GM21367 (cell line): ENCODE results near the gene SH3RF2.
A peak's percentile ranks its signal among the peaks of the same experiment; 100 is the strongest.
"Not testable (repeated sequence)": the region's sequence is repeated elsewhere in the genome, so short reads cannot be mapped to it uniquely, and the experiment has no call there.

Experiments used
- ATAC-seq: cut with Tn5 transposase; IDR thresholded peaks from one replicate; pipeline ENCODE4 v1.9.1; 2021; ENCODE audit not compliant: unreplicated experiment

The SH3RF2 gene, protein sequence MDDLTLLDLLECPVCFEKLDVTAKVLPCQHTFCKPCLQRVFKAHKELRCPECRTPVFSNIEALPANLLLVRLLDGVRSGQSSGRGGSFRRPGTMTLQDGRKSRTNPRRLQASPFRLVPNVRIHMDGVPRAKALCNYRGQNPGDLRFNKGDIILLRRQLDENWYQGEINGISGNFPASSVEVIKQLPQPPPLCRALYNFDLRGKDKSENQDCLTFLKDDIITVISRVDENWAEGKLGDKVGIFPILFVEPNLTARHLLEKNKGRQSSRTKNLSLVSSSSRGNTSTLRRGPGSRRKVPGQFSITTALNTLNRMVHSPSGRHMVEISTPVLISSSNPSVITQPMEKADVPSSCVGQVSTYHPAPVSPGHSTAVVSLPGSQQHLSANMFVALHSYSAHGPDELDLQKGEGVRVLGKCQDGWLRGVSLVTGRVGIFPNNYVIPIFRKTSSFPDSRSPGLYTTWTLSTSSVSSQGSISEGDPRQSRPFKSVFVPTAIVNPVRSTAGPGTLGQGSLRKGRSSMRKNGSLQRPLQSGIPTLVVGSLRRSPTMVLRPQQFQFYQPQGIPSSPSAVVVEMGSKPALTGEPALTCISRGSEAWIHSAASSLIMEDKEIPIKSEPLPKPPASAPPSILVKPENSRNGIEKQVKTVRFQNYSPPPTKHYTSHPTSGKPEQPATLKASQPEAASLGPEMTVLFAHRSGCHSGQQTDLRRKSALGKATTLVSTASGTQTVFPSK

DNA sequence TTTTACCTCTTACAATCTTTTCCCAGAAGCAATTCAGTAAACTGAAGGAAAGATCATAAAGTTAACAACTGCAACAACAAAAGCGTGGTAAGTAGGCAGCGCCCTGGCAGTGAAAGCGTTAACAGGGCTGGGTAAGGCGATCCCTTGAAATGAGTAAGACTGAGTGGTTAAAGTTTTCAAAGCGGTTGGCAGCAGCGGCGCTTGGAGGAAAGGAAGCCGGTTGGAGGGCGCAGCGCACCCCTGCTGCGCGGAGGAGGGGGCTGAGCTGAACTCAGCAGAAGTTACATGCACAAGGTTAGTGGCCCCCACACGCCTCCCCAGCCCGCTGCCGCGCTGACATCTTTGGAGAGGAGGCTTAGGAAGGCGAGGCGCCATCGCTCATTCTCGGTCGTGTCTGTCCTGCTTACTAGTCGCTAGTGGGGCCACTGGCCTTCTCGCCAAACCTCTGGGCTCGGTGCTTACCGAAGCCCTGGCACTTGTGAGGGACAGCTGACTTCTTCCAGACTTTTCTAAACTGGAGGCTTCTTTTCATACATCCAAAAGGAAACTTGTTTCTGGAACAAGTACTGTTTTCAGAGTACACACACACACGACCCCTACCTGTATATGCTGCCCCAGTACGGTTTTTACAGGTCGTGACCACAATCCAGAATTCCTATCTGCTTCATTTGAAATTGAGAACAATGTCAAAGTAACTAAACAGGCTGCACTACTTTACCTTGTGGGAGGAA, at the start of gene SH3RF2:
Gene SH3RF2, plus strand, starts transcription at position 178 of the 731 bp plus-strand sequence. CDS start 1,351 bp downstream, outside the sequence.
- ATAC-seq = no peak

DNA sequence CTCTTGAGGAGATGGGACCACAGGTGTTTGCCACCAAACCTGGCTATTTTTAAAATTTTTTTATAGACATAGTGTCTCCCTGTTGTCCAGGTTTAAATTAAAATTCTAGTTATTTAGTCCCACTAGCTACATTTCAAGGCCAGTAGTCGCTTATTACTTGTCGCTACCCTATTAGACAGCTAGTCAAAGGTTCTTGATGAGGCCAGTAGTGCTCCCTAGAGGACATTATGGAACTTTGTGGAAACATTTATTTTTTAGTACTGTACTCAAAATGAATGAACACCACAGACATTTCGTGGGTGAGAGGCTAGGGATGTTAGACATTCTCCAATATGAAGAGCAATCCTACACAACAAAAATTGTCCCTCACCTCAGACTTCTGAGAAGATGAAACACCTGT, 49.2 kb upstream of the SH3RF2 start:
- ATAC-seq = no peak

DNA sequence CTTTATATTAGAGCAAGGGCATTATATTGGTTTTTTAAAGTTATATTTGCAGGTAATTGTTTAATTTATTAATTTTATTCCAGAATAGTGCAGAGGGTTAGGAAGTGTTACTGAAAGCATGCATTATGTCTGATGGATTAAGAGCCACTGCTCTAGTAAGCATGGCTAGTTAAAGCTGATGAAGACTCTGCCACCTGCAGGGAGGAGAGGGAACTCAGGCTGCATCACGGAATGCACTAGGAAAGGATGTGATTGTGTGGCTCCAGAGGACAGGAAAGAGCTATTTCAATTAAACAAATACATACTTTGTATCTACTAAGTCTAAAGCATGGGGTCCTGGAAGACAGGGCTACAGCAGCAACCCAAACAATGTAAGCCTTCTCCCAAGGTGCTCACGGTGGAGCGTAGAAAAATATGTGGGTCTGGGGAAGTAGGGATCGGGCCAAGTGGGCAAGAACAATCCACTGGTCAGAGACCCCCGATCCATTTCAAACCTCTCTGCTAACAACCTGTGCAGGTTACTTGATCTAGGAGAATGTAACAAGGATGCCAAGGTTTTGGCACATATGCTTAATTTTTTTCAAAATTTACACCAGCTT, 48.3 kb upstream of the SH3RF2 start:
- ATAC-seq = peak; percentile 85

DNA sequence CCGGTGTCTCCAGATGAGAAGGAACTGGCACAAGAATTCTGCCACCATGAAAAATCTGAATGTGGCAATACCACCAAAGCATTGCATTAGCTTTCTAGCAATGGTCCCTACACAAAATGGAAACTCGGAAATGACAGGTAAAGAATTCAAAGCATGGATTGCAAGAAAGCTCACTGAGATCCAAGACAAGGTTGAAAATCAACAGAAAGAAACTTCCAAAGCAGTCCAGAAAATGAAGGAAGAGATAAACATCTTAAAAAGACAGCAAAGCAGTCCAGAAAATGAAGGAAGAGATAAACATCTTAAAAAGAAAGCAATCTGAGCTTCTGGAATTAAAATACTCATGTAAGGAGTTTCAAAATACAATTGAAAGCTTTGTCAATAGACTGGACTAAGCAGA, 46.8 kb upstream of the SH3RF2 start:
- no peak for ATAC-seq

DNA sequence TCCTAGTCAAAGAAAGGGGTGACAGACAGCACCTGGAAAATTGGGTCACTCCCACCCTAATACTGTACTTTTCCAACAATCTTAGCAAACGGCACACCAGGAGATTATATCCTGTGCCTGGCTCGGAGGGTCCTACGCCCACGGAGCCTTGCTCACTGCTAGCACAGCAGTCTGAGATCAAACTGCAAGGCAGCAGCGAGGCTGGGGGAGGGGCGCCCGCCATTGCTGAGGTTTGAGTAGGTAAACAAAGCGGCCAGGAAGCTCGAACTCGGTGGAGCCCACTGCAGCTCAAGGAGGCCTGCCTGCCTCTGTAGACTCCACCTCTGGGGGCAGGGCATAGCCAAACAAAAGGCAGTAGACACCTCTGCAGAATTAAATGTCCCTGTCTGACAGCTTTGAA, 45.0 kb upstream of the SH3RF2 start:
- not testable (repeated sequence) for ATAC-seq

DNA sequence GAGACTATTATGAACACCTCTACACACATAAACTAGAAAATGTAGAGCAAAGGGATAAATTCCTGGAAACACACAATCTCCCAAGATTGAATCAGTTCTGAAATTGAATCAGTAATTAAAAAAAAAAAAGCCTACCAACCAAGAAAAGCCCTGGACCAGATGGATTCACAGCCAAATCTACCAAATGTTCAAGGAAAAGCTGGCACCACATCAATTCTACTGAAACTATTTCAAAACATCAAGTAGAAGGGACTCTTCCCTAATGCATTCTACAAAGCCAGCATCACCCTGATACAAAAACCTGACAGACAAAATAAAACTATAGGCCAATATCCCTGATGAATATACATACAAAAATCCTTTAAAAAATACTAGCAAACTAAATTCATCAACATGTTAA, 38.2 kb upstream of the SH3RF2 start:
- ATAC-seq = no peak

DNA sequence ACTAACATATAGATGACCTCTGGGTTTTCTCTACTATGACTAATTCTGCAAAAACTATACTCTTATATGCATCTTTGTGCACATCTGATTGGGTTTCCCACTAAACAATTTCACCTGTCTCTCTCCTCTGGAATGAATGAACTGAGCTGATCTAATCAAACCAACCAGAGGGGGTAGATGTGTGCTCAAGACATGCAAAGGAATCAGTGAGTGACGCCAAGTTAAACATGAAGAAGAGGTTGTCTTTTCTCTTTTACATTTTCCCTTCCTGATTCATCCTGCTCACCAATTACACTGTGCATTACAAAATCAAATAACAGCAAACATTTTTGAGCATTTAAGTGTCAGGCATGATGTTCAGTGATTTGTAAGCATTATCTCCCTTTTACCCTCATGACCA, 34.0 kb upstream of the SH3RF2 start:
- ATAC-seq = no peak

DNA sequence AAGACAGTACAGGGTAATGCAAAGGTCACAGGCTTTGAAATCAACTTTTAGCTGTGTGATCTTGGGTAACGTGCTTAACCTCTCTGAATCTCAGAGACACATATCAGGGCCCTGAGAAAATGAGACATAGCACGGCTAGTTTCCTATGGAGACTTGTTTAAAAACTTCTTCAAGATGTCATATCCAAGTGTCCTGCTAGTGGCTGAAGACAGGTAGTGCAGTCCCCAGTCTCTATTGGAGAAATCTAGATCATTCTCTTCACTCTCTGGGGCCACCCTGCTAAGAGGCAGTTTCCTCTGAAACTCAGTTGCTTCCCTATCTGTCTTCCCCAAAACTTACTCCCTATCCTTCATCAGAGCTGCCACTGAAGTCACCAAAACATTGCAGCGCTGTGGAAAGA, 33.3 kb upstream of the SH3RF2 start:
- ATAC-seq = no peak

DNA sequence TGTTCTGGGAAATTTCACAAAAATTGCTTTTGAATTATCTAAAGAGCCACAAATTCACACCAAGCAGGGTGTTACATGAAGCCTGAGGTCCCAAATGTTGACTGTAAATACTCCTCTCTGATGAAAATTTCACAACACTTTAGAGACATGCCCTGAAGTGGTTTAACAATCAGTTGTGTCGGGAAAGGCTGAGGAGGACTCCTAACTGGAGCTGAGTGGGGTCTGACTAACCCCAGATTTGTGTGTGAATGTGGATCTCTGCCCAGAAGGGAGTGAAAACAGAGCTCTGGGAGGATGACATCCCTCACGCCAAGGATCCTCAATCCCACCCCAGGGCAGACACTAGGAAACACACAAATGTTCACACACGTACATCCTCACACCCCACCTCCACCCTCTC, 32.5 kb upstream of the SH3RF2 start:
- no peak for ATAC-seq

DNA sequence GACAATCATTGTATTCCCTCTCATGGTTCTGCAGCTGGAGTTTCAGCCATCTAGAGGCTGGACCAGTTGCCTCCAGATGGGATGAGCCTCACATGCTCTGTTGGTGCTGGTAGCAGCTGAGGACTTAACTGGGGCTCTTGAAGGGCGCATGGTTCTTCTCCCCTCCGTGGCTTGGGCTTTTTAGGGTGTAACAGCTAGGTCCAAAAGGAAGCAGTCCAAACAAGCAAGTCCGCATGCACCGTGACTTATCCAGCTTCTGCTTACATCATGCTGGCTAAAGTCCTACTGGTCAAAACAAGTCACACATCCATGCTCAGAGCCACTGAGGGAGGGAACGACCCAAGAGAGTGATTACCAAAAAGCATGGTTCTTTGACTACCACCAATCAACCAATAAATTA, 31.6 kb upstream of the SH3RF2 start:
- ATAC-seq = no peak

DNA sequence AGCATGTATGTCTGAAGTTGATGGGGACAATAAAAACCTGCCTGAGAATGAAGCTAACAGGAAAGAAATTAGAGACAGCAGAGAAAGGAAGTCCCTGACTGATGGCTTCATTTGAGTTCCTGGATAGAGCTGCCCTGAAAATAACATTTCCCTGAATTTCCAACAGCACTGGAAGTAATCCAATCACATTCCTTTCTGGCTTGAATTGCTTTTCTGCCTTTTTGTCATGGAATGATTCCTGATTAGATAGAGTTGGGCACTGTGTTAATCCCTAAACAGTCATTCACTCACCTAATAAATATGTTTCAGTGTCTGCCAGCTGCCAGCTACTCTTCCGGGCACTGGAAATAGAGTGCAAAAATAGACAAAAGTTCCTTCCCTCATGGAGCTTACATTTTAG, 30.0 kb upstream of the SH3RF2 start:
- no peak for ATAC-seq

DNA sequence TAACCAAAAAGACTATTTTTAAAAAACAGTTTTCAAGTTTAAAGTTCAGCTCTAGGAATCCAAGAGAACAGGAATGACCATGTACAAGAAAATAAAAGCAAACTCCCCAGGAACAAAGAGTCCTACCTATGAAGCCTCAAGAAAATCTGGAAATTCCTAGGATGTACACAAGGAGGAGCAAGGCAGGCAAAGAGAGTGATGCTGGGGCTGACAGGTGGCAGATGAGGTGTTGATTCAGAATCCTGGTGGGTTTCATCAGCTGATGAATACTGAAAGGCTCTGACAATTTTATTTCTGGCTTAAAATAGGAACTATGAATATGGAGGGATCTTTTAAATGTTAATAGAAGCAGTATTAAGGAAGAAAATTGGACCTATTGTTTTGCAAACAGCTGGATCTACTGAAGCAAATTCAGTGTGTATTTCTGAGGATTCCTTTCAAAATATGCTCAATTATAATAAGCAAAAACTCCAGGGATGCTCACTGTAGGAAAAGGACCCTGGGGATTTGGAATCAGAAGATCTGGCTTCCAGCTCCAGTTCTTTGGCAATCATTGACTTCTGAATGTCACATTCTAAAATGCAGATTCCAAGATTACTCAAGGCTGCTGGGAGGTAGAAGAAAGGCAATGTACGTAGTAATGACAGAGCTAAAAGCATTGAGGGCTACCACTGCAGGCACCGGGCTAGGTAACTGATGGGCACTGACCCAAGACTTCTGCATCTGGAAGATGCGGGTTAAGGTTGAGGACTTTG, 28.0 kb upstream of the SH3RF2 start:
- ATAC-seq = no peak

DNA sequence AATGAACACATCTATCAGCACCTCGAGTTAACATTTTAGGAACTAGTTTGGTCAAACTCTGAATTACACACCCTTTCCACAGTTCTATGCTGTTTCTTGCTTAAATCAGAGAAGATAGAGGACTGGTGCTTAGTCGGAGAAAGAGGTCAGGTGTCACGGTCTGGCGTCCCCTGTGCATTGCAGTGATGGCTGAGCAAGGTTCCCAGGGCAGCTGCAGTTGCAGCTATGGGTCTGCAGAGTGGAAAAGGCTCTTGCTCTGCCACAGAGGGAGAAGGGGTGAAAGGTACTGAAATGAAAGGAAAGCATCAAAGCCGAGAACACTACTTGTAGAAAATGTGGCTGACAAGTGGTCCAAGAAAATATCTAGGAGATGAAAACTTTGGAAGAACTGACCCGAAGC, 25.2 kb upstream of the SH3RF2 start:
- ATAC-seq = no peak

DNA sequence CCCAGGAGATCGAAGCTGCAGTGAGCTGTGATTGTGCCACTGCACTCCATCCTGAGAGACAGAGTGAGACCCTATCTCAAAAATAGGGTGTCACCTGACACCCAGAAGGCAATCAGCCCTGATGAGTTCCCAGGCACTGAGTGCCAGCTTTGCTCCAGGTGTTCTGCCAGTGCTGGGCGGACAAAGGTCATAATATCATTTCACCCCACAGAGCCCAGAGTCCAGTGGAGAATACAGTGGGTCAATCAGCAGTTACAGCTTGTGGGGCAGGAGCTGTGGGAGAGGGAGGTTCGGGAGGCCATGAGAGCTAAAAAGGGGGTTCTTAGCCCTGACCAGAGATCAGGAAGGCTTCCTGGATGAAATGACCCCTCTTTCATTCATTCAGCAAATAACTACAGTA, 24.4 kb upstream of the SH3RF2 start:
- ATAC-seq = no peak

DNA sequence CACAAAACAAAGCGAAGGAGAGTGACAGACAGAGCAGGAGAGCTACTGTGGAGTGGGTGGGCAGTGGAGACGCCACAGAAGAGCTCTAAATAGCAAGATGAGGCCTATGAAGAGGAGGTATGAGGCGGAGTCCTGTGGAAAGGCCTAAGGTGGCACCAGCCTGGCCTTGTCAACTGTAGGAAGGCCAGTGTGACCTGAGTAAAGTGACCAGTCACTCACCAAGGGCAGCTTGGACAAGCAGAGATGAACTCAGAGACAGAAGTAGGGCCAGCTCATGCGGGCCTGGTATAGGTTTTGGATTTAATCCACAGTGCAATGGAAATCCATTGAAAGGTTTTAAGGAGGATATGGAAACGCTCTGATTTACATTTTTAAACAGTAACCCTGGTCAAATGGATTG, 23.8 kb upstream of the SH3RF2 start:
- no peak for ATAC-seq

DNA sequence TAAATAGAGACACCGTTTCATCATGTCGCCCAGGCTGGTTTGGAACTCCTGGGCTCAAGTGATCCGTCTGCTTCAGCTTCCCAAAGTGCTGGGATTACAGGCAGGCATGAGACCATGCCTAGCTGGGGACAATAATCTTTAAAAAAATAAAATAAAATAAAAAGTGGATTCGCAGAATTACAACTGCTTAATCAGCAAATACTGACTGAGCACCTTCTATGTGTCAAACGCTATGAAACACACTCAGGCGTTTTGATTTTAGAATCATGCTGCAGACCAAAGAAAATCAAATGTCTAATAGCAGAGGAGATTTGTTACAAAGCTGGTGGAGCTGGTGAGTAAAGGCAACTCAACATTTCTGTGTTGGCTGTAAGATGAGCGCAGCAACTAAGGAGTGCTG, 22.7 kb upstream of the SH3RF2 start:
- ATAC-seq = no peak

DNA sequence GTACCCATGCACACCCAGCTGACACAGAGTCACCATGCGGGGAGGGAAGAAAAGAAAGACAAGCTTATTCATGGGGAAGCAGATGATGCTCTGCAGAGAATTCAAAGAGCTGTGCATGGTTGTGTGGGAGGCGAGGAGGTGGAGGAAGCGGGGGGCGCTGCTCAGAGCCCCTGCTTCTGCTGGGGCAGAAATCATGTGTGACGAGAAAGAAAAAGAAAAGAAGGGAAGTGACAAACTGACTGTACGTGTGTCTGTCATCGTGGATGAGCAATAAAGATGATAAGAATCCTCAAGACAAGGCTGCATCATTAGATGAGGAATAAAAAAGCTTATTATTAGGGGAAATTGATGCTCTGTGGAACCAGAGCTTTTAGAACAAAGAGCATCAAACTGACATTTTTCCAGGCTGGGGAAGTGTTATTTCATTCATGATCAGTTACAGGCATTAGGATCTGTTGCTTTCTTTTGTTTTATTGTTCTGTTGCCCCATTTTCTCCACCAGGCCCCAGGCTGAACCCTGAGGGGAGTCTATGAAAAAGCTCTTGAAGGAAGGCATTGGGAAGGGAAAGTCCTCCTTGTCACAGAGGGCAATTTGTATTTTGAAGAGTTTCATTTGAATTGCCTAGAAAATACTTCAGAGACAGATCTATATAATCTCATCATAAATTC, 20.3 kb upstream of the SH3RF2 start:
- ATAC-seq = no peak

DNA sequence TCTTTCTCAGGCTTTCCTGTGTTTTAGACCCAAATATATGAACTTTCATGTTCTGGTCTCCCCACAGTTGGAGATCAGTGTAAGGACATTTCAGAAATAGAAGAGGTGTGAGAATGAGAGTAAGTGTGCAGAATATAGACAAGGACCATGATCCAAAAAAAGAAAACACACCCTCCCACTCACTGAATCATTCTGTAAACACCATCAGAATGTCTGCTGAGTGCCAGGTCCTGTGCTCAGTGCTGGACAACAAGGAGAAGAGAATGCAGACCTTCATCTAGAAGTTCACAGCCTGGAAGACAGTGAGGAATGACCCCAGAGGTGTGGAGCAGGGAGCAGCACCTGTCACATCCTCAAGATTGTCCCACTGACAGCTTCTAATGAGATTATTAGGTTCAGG, 19.1 kb upstream of the SH3RF2 start:
- ATAC-seq = no peak

DNA sequence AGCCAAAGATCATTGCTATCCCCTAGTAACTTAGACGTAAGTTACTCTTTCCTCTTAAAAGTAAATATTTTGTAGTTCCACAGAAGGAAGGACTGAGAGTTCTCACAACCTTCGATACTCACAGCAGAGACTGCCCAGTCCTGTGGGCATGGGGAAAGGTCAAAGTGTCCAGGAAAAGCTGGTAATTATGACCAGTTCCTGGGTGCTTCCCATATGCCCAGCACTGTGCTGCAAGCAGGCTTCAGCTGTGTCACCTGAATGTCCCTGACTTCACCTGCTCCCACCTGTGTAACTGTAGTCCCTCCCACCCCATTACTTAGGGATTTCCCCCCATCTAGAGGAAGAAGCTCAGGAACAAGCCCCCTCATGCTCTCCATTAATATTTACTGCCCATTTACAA, 18.0 kb upstream of the SH3RF2 start:
- no peak for ATAC-seq

DNA sequence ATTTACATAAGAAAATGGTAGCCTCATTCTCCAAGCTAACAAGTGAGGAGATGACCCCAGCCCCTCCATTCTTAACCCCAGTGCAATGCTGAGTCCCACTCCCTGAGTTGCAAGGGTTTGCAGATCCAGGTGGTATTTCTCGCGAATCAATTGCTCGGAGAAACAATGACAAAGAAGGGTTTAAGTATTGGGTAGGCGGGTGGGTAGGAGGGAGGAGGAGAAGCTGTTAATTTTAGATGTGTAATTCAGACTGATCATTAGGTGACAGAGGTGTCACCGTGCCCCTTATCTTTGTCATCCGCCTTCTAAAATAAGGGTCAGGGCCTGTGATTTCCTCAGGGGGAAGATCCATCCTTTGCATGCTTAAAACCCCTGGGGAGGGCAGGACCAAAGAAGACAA, 17.0 kb upstream of the SH3RF2 start:
- no peak for ATAC-seq
